HG03097 (cell line): ENCODE data around the gene OR7G1.
"Not testable (repeated sequence)": the region's sequence is repeated elsewhere in the genome, so short reads cannot be mapped to it uniquely, and the experiment has no call there.

ENCODE experiments used
- ATAC-seq: cut with Tn5 transposase; IDR thresholded peaks from one replicate; pipeline ENCODE4 v1.9.1; 2021; ENCODE audit not compliant: unreplicated experiment, low FRiP score

Gene OR7G1

DNA sequence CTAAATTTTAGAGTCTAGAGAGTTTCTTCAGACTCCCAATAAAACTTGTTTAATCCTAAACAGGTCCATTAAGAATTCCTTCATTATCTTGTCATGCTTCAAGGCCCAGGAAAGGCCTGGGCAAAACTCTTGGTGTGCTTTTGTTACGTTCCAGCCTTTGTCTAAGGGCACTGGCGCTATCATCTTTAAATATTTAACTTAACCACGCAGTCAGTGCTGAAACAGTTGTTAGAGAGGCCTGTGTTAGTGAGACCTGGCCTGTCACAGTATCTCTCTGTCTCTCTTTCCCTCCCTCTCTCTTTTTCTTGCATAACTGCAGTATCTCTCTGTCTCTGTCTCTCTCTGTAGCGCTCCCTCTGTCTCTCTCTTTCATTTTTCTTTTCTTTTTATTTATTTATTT is 36.9 kb downstream of the OR7G1 start:
- no peak for ATAC-seq

DNA sequence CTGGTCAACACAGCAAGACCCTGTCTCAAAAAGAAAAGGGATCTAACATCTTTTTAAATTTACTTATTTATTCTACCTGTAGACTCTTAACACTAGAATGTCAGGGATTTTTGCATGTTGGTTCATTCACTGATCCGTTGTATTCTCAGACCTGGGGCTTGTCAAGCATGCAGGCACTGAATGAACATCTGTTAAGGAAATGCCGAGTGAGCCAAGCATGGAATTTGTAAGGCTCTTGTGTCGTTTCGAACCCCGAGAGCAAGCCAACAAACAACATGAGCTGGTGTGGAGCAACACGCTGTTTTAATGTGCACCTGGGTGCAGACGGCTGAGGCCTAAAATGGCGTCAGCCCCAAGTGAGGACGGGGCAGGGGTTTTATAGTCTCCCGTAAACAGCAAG is 38.7 kb downstream of the OR7G1 start:
- ATAC-seq: no peak

DNA sequence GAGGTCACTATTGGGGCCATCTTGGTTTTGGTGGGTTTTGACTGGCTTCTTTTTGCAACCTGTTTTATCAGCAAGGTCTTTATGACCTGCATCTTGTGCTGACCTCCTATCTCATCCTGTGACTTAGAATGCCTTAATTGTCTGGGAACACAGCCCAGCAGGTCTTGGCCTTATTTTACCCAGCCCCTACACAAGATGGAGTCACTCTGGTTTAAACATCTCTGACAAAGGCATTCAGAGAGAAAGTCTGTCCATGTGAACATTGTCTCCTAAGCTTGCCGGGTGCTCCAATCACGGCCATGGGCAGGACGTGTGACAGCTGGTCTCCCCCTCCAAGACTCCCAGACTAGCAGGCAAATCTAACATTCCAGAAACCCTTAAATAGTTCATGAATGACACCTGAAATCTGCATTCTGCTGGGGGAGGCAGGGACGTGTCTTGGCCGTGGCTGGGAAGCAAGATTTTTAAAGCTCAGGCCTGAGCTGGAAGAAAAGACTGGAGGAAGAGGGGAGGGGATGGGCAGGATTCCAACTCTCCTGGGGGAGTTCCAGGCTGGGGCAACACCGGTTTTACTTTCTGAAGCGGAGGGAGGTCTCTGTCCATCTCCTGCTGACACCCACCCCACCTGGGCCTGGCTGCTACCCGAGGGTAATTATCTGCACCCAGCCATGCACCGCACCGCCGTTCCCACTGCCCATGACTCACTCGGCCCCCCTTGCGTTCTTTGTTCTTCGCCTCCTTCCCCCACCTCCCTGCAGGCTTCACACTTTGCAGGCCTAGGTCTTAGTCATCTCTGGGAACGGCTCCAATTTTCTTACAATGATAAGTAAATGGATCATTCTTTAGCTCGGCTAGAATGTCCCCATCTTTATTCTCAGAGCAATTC is 40.3 kb downstream of the OR7G1 start:
- no peak for ATAC-seq

DNA sequence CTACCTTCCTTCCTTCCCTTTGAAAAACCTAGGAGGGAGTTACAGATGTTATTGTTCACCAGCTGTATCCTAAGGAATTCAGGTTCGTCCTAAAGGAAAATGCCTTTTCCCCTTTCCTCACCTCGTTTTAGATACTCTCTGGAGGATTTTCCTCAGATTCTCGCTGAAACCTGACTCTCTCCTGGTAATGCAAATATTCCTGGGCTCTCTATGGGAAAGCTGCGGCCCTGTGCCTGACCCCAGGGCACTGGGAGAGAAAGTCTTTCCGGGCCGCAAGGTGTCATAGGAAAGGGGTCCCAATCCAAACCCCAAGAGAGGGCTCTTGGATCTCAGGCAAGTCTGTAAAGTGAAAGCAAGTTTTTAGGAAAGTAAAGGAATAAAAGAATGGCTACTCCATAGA is 41.8 kb downstream of the OR7G1 start:
- no peak for ATAC-seq

DNA sequence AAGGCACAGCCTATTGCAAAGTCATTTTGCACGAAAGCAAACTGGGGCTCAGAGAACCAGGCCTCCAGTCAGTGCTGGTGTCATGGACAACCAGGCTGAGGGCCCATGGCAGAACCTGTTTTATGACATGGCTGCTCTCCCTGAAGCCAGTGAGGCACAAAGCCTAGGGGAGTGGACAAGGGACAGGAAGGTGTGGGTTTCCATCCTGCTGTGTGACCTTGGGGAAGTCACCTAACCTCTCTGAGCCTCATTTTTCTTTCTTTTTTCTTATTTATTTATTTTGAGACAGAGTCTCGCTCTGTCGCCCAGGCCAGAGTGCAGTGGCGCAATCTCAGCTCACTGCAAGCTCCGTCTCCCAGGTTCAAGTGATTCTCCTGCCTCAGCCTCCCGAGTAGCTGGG is 43.8 kb downstream of the OR7G1 start:
- ATAC-seq: not testable (repeated sequence)

DNA sequence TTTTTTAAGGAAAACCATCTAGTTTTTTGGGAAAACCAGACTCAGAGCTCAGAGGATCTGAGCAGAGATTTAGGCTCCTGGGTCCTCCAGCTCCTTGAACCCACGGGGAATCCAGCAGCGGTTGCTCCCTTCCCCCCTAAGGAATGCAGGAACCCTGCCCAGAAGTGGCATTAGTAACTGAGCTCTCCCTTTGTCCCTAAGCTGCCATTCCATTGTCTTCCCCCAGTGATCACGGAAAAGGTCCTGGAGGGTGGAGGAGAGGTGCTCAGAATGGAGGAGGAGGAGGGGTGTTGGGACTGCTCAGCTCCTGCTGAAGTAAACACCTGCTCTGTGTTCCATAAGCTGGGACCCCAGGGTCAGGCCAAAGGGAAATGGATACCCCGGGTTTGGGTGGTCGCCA is 45.5 kb downstream of the OR7G1 start:
- ATAC-seq: no peak

DNA sequence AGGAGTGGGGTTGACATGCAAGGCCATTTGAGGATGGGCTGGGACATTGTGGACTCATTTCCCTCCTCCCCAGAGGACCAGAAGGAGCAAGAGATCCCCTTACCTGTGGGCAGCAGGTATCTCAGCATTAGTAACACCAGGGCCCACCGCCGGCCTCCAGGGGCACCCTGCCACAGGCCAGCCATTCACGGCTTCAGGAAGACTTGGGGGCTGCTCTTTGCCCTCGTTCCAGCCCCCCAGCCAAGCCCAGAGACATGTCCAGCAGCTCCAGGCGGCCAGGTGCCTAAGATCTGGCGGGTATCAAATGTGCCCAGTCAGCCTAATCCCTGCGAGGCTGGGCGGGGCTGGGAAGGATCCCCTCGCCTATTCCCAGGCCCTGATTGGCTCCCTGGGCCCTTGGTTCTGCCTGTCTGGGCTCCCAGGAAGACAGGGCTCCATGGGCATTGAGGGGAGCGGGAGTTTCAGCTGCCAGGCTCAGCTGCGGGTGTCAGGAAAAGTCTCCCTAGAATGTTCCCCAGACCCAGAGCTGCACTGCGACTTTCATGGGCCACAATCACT is 50.0 kb downstream of the OR7G1 start:
- no peak for ATAC-seq
